Cardiac fibroblast (primary cell): ENCODE measurements around the gene DAB2IP.
"Not testable (repeated sequence)": the region's sequence is repeated elsewhere in the genome, so short reads cannot be mapped to it uniquely, and the experiment has no call there.

Source experiments
- DNase-seq, 2 donors: peaks; one replicate each; pipeline versions ENCODE4 v3.0.0 to v3.0.0-alpha.2; 2010; ENCODE audit warnings: low read depth in 2 of 2
- H3K4me3 ChIP-seq, 2 donors: replicated peaks in 1 of 2; 1 replicate in 1 of 2; 2 replicates in 1 of 2; pipeline ENCODE4 v1.5.1; 2011; ENCODE audit warnings: low read depth in 2 of 2, low read length in 2 of 2, mild to moderate bottlenecking in 2 of 2, moderate library complexity in 1 of 2
- CTCF ChIP-seq: IDR thresholded peaks from one replicate; pipeline ENCODE4 v1.5.1; 2011; ENCODE audit warnings: low read depth, mild to moderate bottlenecking, low read length, inconsistent platforms

Gene DAB2IP

GRCh38 chr9:121643473-121643872 lies 8.0 kb upstream of the DAB2IP start:
- H3K4me3 ChIP-seq: no peak overlapping the region
- no peak for DNase-seq
- no peak for TF ChIP-seq CTCF

GRCh38 chr9:121644040-121644439 lies 7.4 kb upstream of the DAB2IP start:
- not testable (repeated sequence) for DNase-seq, H3K4me3 ChIP-seq

GRCh38 chr9:121645003-121645402 lies 6.4 kb upstream of the DAB2IP start:
- no peak for DNase-seq

GRCh38 chr9:121645853-121646807 lies 5.3 kb upstream of the DAB2IP start:
- DNase-seq: no peak
- no peak for TF ChIP-seq CTCF
- no peak overlapping the region for H3K4me3 ChIP-seq

More at GRCh38 chr9:121645003-121645402, 6.4 kb upstream of the DAB2IP start:
- H3K4me3 ChIP-seq: no peak overlapping the region
- TF ChIP-seq CTCF: no peak

GRCh38 chr9:121646992-121647391 lies 4.4 kb upstream of the DAB2IP start:
- no peak overlapping the region for H3K4me3 ChIP-seq
- DNase-seq: no peak
- no peak for TF ChIP-seq CTCF

GRCh38 chr9:121648172-121648571 lies 3.3 kb upstream of the DAB2IP start:
- no peak for DNase-seq
- TF ChIP-seq CTCF: no peak
- H3K4me3 ChIP-seq: no peak overlapping the region

GRCh38 chr9:121648799-121649198 lies 2.6 kb upstream of the DAB2IP start:
- TF ChIP-seq CTCF: no peak
- H3K4me3 ChIP-seq: no peak overlapping the region
- DNase-seq: no peak
